NCI-H2171 treated with DMSO at 0.1 percent for 48 hours (cell line): Measurements from ENCODE around the gene RAB40C.

Experiments used
- DNase-seq: peaks from one replicate; lab custom pipeline; 2025; lab: John Stamatoyannopoulos, UW

The RAB40C gene, protein sequence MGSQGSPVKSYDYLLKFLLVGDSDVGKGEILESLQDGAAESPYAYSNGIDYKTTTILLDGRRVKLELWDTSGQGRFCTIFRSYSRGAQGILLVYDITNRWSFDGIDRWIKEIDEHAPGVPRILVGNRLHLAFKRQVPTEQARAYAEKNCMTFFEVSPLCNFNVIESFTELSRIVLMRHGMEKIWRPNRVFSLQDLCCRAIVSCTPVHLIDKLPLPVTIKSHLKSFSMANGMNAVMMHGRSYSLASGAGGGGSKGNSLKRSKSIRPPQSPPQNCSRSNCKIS

DNA sequence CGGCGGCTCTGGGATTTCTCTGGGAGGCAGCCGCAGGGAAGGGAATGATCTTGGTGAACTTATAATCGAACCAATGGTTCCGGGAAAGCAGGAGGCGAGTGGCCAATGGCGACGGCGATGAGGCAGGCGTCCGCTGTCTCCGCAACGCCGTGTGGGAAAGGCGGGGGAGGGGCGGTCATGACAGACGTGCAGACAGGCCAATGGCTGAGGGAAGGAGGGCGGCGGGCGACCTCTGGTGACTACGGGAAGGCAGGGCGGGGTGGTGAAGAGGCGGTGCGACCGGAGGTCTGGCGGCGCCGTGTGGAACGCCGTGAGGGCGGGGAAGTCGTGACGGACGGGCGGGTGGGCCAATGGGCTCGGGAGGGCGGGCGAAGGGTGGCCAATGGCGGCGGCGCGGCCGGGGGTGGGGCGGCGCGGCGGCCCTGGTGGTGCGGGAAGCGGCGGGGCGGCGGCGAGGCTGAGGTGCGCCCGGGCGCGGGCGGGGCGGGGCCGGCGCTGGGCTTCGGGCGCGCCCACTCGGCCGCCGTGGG is at the start of gene RAB40C:
Gene RAB40C (plus strand): TSS at position 409 of the 530 bp plus-strand sequence. CDS start 226 bp downstream, outside the sequence.
- DNase-seq = peak; percentile 94

DNA sequence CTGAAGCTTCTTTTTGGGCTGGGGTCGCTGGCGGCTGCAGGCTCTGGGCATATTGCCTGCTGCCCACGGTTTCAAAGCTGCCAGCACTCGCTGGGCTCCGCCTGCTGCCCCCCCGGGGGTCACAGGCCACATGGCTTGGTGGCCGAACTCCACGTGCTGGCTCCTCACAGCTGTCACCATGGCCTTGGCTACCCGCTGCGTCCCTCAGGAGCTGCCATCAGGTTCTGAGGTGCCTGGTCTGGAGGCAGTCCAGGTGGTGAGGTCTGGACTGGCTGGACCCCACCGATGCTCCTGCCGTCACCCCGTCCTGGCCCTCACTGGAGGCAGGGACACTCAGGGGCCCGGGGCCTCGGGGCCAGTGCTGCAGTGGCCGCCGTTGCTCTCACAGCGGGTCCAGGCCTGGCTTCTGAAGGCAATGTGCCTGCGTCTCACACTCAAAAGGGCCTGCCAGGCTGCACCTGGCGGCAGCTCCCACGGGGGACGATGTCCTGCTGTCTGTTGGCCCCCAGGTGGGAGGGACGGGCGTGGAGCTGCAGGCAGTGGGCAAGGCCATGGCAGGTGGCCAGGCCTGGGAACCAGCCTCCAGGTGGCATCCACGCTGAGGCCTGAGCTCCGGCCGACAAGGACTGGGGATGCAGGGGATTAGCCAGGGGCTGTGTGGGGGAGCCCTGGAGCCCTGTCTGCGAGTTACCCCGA is 49.1 kb upstream of the RAB40C start:
- DNase-seq = no peak

DNA sequence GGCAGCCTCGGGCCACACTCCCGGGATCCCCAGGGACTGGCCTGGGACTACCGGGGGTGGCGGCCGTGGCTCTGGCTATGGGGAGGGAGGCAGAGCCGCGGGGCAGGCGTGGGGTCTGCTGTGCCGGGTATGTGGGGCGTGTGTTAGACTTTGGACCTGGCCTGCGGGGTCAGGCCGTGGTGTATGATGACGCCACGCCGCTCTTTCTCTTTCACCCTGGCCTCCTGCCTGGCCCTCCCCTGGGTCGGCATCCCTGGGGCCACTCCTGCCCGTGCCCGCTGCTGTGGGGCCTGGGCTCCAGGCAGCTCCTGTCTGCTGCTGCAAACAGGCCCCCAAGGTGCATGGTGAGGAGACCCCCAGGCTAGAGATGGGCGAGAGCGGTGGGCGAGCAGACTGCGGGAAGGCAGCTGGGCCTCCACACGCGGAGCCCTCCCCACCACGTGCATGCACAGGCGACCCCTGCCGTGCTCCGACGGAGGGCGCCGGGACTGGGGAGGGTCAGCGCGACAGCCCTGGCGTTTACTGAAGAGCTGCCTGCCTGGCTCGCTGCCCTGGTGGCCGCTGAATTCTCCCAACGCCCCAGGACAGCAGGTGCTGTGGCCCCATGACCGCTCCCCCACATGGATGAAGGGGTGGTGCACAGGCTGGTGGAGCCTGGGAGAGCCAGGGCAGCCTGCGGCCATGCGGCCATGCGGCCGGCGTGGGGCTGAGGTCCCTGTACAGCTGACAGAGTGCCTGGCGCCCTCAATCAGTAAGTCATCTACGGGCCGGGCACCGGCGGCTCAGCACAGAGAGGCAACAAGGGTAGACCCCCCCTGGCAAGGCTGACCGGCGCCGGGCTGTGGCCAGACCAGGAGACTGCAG is 46.3 kb upstream of the RAB40C start:
- no peak for DNase-seq

DNA sequence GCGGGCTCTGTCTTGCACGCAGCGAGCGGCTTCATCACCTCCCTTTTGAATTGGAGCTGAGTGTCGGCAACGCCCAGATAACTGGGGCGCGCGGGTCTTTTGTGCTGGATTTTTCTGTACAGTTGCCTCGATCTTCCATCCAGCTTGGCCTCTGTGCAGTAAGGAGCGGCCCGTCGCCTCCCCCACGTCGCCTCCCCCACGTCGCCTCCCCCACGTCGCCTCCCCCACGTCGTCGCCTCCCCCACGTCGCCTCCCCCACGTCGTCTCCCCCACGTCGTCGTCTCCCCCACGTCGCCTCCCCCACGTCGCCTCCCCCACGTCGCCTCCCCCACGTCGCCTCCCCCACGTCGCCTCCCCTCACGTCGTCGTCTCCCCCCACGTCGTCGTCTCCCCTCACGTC is 45.3 kb upstream of the RAB40C start:
- no peak for DNase-seq

DNA sequence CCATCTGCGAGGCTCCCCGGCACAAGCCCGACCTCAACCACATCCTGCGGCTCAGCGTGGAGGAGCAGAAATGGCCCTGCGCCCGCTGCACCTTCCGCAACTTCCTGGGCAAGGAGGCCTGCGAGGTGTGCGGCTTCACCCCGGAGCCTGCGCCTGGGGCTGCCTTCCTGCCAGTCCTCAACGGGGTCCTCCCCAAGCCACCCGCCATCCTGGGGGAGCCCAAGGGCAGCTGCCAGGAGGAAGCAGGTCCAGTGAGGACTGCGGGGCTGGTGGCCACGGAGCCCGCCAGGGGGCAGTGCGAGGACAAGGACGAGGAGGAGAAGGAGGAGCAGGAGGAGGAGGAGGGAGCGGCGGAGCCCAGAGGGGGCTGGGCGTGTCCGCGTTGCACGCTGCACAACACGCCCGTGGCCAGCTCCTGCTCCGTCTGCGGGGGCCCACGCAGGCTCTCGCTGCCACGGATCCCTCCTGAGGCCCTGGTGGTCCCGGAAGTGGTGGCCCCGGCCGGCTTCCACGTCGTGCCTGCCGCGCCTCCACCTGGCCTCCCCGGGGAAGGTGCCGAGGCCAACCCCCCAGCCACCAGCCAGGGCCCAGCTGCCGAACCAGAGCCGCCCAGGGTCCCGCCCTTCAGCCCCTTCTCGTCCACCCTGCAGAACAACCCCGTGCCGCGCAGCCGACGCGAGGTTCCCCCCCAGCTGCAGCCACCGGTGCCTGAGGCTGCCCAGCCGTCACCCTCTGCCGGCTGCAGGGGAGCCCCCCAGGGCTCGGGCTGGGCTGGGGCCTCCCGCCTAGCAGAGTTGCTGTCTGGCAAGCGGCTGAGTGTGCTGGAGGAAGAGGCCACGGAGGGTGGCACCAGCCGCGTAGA is 42.7 kb upstream of the RAB40C start:
- DNase-seq = no peak

DNA sequence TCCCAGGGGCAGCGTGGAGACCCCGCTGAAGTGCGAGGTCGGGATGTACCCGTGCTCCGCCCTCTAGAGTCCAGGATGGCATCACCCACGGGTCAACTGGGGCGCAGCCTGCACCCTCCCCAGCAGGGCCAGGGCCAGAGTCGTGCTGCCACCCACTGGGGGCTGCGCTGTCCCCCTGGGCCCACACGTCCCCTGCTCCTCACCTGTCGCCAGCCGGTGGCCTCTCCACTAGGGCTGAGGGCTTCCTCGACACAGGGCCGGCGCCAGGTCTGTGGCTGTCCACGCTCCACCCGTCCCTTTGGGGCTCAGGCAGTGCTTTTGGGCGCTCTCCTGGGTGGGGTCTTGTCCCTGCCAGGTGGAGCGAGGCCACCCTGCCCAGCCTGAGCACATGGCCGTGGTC is 41.3 kb upstream of the RAB40C start:
- no peak for DNase-seq

DNA sequence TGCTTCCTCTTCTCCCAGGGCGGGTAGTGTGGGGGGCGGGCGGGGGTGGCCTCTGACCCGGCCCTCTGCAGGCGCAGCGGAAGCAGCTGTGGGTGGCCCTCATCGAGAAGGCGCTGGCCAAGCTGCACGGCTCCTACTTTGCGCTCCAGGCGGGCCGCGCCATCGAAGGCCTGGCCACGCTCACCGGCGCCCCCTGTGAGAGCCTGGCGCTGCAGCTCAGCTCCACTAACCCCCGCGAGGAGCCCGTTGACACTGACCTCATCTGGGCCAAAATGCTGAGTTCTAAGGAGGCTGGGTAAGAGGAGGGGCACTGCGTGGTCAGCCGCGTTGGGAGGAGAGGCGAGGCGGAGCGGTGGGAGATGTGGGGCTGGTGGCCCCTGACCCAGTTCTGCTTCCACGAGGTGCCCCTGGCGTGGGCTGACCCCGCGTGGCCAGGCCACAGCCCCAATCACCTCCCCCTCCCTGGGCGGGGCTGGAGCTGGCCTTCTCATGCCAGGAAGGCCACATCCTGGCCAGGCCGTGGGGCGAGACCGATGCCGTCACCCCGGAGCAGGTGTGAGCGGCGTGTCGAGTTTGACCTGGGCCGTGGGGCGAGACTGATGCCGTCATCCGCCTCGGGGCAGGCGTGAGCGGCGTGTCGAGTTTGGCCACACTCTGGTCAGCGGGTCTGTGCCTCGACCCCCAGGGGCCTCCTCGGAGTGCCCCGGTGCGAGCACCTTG is 40.2 kb upstream of the RAB40C start:
- DNase-seq = no peak

DNA sequence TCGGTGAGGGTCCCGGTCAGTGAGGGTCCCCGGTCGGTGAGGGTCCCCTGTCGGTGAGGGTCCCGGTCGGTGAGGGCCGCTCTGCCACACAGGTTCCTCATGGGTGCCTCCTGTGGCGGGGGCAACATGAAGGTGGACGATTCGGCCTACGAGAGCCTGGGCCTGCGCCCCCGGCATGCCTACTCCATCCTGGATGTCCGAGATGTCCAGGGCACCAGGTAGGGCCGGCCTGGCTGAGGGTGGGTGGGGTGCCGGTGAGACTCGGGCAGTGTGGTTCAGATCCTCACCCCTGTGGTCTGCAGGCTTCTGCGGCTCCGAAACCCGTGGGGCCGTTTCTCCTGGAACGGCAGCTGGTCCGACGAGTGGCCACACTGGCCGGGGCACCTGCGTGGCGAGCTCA is 38.7 kb upstream of the RAB40C start:
- DNase-seq = no peak

DNA sequence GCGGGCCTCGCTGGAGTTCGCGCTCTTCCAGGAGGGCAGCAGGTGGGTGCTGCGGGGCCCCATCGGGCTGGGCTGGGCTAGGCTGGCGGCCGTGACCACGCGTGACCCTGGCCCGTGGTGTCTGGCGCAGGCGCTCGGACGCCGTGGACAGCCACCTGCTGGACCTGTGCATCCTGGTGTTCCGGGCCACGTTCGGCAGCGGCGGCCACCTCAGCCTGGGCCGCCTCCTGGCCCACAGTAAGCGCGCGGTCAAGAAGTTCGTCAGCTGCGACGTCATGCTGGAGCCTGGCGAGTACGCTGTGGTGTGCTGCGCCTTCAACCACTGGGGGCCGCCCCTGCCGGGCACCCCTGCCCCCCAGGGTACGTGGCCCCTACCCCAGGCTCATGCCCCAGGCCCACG is 37.7 kb upstream of the RAB40C start:
- no peak for DNase-seq

DNA sequence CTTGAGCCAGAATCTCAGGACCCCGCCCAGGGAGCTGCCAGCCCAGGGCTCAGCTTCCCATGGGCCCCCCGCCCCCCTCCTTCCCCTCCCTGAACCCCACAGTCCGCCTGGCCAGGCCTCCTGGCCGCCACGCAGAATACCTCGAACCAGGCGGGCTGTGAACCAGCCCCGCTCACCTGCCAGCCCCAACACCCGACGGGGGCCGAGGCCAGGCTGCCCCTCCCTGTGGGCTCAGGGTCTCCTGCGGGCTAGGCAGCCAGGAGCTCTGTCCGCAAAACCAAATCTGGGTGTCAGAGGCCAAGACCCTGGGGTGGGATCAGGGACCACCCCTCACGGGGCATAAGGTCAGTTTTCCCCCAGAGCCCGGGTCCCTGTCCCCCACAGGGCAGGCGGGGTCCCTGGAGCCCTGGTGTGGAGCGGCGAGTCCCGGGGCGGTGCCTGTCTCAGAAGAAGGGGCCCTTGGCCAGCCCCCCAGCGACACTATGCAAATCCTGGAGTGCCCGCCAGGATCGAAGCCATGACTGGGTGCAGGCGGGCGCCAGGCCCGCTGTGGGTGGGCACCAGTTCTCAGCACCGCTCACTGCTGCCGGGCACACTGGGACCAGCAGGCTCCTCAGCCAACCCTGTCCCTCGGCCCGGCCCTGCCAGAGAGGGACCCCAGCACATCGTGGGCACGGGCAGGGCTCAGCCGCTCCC is 36.1 kb upstream of the RAB40C start:
- no peak for DNase-seq

DNA sequence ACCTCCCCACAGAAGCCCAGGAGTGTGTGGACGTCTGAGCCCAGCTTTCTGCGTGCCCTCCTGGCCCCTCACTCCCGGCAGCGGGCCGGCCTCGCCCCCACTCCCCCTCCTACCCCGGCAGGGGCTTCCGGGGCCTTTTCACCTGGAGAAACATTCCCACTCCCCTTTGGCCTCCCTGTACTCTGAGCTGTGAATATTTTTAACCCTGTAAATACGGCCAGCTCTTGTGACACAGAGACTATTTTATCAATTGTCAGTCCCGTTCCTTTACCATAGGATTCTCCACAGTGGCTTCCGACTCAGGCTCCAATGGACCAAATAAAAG is 35.6 kb upstream of the RAB40C start:
- DNase-seq = no peak

DNA sequence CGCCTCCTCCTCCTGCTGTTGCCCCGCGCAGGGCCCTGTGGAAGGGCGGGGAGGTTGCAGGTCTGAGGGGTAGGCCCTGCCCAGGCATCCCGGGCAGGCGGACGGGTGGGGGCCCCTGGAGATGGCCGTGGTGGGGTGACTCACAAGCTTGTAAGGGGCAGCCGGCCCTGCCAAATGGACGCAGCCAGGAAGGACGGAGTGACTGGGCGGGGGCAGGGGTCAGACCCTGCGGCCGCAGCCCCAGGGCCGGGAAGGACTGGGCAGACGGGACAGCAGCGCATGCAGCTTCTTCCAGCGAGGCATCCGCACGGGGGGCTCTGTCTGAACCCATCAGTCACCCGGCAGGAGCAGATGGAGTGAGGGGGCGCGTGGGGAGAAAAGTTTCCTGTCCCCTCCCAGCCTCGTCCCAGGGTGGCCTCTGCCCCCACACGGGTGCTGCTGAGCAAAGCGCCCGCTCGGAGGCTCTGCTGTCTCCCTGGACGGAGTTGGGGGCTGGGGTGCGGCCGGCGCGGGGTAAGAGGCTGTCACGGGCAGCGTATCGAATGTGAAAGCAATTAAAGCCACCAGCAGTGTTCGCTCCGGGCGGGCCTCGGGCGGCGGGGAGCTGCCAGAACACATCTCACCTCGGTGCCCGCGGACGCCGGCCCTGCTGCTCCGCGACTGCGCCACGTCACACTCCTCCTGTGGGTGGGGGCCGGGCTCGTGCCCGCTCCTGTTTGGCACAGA is 35.1 kb upstream of the RAB40C start:
- peak; percentile 30 for DNase-seq

DNA sequence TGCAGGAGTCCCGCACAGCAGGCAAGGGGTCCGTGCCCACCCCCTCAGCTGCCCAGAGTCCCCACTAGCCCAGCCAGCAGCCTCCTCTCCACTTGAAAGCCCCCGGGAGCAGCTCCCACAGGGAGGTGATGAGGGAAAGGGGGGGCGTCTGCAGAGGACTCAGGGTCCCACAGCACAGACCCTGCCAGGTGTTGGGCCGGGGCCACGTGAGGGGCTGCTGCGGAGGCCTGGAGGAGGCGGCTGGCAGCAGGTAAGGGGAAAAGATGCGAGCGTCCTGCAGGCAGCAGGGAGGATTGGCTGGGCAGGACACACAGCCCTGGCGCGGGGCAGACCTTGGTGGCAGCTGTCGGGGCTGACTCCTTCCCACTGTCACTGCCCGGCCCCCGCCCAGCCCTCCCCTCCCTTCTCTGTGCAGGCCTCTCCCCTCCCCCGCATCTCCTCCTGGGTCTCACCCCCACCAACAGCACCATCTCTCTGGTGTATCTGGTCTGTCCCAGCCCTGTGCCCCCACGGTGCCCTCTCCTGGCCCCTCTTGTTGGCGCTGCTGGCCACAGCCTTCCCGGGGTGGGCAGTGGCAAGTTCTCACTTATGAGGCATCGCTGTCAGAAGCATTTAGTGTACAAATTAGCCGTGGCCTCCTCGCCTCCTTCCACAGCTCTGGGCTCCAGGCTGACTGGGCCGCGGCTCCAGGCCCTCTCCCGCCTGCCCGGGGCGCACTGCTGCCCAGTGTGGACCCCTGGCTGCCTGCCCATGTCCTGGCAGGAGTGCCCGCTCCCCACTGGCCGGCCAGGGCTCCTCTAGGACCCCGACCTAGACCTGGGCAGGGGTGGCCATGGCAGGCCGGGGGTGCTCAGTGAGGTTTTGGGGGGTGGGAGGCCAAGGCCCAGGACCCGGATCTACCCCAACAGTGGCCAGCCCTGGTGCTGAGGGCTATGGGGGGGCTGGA is 34.1 kb upstream of the RAB40C start:
- no peak for DNase-seq

DNA sequence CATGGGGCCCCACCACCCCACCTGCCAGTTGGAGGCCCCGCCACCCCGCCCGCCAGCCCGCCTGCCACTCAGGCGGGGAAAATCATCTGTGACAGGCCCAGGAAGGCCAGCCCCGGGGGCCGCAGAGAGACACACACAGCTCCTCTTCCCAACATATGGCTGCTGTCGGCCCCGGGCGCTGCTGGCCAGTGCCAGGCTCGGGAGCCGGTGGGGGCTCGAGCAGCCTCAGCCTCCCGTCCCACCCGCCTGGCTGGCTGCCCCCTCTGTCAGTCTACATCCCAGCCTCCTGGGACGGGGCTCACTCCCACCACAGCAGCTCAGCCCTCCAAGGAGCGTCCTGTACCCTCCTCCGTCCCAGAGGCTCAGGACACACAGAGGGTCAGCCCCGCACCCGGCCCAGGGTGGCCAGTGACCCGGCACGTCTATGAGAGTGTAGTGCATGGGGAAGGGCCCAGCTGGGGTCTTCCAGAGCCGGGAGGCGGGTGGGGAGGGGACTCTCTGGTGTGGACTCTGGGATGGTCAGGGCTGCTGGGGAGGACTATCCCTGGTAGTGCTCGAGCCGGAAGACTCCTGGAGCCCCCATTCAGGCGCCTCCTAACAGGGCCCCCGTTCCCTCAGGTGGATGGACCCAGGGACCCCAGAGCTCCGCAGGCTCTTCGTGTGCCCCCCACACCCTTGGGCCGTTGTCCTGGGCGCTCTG is 33.2 kb upstream of the RAB40C start:
- no peak for DNase-seq

DNA sequence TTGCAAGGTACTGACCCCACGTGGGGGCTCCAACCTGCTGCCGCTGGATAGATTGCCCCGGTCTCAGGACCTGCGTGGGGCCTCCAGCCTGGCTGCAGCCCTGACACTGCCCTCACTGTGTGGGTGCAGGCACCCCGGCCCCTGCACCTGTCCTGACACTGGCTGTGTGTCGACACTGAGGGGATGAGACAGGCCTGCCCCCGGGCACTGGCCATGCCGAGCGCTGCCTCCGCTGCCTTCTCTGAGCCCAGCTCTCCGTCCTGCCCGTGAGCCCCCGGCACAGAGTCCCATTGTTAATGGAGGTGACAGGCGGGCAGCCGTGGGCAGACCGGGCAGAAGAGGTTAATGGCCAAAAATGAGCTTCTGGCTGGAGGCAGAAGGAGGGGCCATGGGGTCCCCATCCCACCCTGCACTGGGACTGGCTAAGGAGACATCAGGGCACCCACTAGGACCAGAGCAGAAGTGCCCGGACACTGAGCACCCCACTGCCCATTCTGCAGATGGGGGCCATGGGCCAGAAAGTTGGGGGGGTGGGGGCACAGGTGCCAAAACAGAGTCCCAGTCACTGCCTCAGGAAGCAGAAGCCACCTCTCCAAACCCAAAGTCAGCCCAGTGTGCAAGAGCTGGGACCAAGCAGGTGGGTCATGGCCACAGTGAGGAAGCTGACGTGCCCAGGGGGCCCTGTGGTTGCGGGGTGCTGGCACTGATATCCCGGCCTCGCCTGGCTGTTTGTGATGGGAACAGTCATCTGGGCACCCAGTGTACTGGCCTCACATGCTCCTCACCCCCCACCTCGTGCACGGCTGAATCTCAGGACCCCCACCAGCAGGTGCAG is 32.2 kb upstream of the RAB40C start:
- no peak for DNase-seq

DNA sequence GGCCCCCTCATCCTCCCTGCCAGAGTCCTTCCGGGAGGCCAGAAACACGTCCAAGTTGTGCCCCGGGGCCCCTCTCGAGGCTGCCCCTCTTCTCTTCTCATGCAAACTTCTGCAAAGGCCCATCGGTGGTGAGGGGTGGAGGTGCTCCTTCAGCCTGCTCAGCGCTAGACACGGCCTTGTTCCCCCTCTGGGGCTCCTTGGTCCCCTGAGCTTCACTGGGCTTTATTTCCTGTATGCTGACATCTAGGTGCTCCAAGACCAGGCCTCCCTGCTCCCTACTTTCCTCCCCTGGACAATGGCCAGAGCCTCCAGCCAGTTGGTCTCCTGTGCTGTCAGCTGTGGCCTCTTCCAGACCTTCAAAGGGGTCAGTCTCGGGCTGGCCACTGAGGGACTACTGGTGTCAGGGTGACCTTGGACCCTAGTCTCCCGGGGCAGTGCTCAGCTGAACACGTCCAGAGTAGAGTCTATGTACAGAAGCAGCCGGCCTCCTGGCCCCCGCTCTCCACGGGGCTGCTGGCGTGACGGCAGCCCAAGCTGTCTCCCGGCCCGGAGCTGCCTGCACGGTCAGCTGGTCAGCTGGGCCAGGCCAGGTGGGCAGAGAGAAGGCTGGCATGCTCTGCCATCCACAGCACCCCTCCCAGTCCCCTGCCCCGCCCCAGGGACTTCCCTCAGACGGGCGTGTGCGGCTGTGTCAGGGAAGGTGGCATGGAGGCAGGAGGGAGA is 31.4 kb upstream of the RAB40C start:
- no peak for DNase-seq

DNA sequence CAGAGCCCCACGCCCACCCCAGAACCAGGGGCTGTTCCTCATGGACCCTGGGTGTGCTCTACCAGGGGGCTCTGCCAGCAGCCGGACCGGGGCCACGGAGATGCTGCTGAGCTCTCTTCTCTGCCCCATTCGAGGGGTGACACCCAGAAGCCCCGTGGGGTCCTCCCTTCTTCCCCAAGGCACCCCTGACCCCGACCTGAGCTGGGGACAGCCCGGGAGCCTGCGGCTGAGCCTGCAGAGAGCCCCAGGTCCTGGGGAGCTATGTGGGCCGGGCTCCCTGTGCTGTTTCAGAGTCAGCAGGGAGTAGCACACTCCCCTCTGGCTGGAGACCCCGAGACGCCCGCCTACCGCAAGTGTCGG is 30.9 kb upstream of the RAB40C start:
- no peak for DNase-seq
